Medulla oblongata (tissue), 1 donor: ENCODE measurements around the gene WEE1.

Experiments used
- DNase-seq: peaks from one replicate; pipeline ENCODE4 v3.0.0-alpha.2; 2015; ENCODE audit errors: extremely low spot score

WEE1 gene

GRCh38 chr11:9566561-9567063 is 6.9 kb upstream of the WEE1 start:
- no peak for DNase-seq

GRCh38 chr11:9567401-9567800 is 6.1 kb upstream of the WEE1 start:
- no peak for DNase-seq

GRCh38 chr11:9568161-9568853 is 5.2 kb upstream of the WEE1 start:
- no peak for DNase-seq

- DNase-seq, result no peak
Measured at GRCh38 chr11:9568854-9569587, 4.4 kb upstream of the WEE1 start.

GRCh38 chr11:9569588-9570164 is 3.8 kb upstream of the WEE1 start:
- DNase-seq, result no peak

- DNase-seq, result no peak
Measured at GRCh38 chr11:9570313-9571025, 3.0 kb upstream of the WEE1 start.

GRCh38 chr11:9571071-9571762 is 2.3 kb upstream of the WEE1 start:
- no peak for DNase-seq

GRCh38 chr11:9571763-9572115 is 1.7 kb upstream of the WEE1 start:
- DNase-seq, result no peak

- DNase-seq, result no peak
Measured at GRCh38 chr11:9573775-9574621, 528 bp downstream of the WEE1 start.

GRCh38 chr11:9574622-9575259 is 1.3 kb downstream of the WEE1 start:
- DNase-seq, result no peak

- DNase-seq, result peak; percentile 21
Measured at GRCh38 chr11:9575260-9576240, 2.1 kb downstream of the WEE1 start.

- DNase-seq, result no peak
Measured at GRCh38 chr11:9576701-9577381, 3.4 kb downstream of the WEE1 start.

- no peak for DNase-seq
Measured at GRCh38 chr11:9577556-9577955, 4.1 kb downstream of the WEE1 start.

- no peak for DNase-seq
Measured at GRCh38 chr11:9580894-9581293, 7.4 kb downstream of the WEE1 start.

GRCh38 chr11:9581556-9582161 is 8.2 kb downstream of the WEE1 start:
- no peak for DNase-seq

GRCh38 chr11:9590717-9591116 is 17.2 kb downstream of the WEE1 start:
- DNase-seq, result no peak

GRCh38 chr11:9594267-9595046 is 21.0 kb downstream of the WEE1 start:
- no peak for DNase-seq
